ENCODE results near the gene RTTN. TPM values are rescaled to one million over a fixed set of nuclear protein-coding genes. Genes with fewer than 3 reads are reported as not detected.
A peak's percentile ranks its signal among the peaks of the same experiment; 100 is the strongest.

Gene RTTN
- total RNA-seq, 6 experiments from 2014 or later: 7.7 to 15.9 (median 11.7) TPM

GRCh38 chr18:69998523-69998987 is 206.9 kb downstream of the RTTN start:
- TF ChIP-seq CTCF (IDR thresholded peaks at IDR 0.05): no peak
- Mint-ChIP-seq H3K4me3 (no peak overlapping the region), H3K4me1 (ENCODE audit: low read depth) (peaks cover 9% of the 10 kb centered on the region), H3K27ac (no peak overlapping the region), H3K27me3 (ENCODE audit: insufficient read depth) (no peaks in the 10 kb centered on the region), H3K9me3 (no peaks in the 10 kb centered on the region), H3K36me3 (ENCODE audit: low read depth) (peaks cover 14% of the 10 kb centered on the region; the same call in 1 of the 2 replicates)
- DNase-seq: no peak

DNA sequence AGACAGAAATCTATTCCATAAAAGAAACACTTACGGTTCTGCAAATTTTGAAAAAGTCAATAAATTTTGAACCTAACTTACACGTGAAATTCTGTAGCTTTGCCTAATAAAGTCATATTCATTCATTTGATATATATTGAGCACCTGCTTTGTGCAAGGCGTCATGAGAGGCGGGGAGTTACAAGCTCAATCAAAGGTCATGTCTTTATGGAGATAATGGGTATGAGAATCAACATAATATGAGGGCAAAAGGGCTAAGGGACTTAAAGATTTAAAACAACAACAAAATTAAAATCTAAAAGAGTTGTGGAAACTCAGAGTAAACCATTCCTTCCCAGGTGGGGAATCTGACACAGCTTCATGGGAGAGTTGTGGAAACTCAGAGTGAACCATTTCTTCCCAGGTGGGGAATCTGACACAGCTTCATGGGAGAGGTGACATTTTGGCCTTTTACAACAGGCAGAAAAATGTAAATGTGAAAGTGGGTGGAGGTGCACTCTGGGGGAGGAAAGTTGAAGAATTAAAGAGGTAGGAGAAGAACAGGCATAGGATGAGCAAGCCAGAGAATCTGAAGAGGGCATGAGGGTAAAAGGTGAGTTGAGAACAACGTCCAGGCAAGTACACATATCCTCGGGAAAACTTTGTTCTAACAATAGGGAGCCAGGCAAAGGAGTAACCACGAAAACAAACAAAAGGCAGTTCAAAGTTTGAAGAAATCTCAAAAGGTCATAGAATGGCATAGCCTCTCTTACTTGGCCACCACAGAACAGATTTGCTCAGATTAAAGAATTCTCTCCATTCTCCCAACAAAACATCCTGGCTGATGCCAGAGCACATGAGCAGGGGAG is 208.3 kb downstream of the RTTN start:
- no peak for TF ChIP-seq CTCF (IDR thresholded peaks at IDR 0.05)
- no peak for DNase-seq
- no peaks in the 10 kb centered on the region for H3K27me3 Mint-ChIP-seq (ENCODE audit: insufficient read depth)
- peaks cover 20% of the 10 kb centered on the region for H3K36me3 Mint-ChIP-seq (ENCODE audit: low read depth)
- H3K4me1 Mint-ChIP-seq (ENCODE audit: low read depth): peaks cover 14% of the 10 kb centered on the region
- no peak overlapping the region for H3K4me3 Mint-ChIP-seq
- no peaks in the 10 kb centered on the region for H3K9me3 Mint-ChIP-seq
- H3K27ac Mint-ChIP-seq: no peak overlapping the region

- H3K9me3 Mint-ChIP-seq: no peaks in the 10 kb centered on the region
- H3K4me3 Mint-ChIP-seq: no peak overlapping the region
- peaks cover 14% of the 10 kb centered on the region for H3K4me1 Mint-ChIP-seq (ENCODE audit: low read depth)
- no peak for DNase-seq
- TF ChIP-seq CTCF (IDR thresholded peaks at IDR 0.05): no peak
- H3K27ac Mint-ChIP-seq: no peak overlapping the region
- no peaks in the 10 kb centered on the region; the same call in 1 of the 2 replicates for H3K27me3 Mint-ChIP-seq (ENCODE audit: insufficient read depth)
- peaks cover 27% of the 10 kb centered on the region for H3K36me3 Mint-ChIP-seq (ENCODE audit: low read depth)
Observed at GRCh38 chr18:69996417-69996816, 209.1 kb downstream of the RTTN start.

- no peaks in the 10 kb centered on the region; the same call in 1 of the 2 replicates for H3K27me3 Mint-ChIP-seq (ENCODE audit: insufficient read depth)
- H3K27ac Mint-ChIP-seq: no peak overlapping the region
- peaks cover 14% of the 10 kb centered on the region for H3K4me1 Mint-ChIP-seq (ENCODE audit: low read depth)
- no peak for DNase-seq
- no peaks in the 10 kb centered on the region for H3K9me3 Mint-ChIP-seq
- H3K36me3 Mint-ChIP-seq (ENCODE audit: low read depth): peaks cover 31% of the 10 kb centered on the region
- TF ChIP-seq CTCF (IDR thresholded peaks at IDR 0.05): no peak
- no peak overlapping the region for H3K4me3 Mint-ChIP-seq
Observed at GRCh38 chr18:69995774-69996173, 209.7 kb downstream of the RTTN start.

- H3K4me1 Mint-ChIP-seq (ENCODE audit: low read depth): peaks cover 14% of the 10 kb centered on the region
- peak; percentile 33 for DNase-seq
- H3K36me3 Mint-ChIP-seq (ENCODE audit: low read depth): peaks cover 49% of the 10 kb centered on the region
- no peak overlapping the region for H3K27ac Mint-ChIP-seq
- TF ChIP-seq CTCF (IDR thresholded peaks at IDR 0.05): no peak
- H3K9me3 Mint-ChIP-seq: no peaks in the 10 kb centered on the region
- no peaks in the 10 kb centered on the region; the same call in 1 of the 2 replicates for H3K27me3 Mint-ChIP-seq (ENCODE audit: insufficient read depth)
- H3K4me3 Mint-ChIP-seq: no peak overlapping the region
Observed at GRCh38 chr18:69992776-69993175, 212.7 kb downstream of the RTTN start.

All from HFFc6 (cell line).